ENCODE results near the gene RDH12. TPM values are rescaled to one million over a fixed set of nuclear protein-coding genes. Genes with fewer than 3 reads are reported as not detected.

Gene RDH12
- total RNA-seq, 1 experiment from 2014 or later = 0.27 TPM

DNA sequence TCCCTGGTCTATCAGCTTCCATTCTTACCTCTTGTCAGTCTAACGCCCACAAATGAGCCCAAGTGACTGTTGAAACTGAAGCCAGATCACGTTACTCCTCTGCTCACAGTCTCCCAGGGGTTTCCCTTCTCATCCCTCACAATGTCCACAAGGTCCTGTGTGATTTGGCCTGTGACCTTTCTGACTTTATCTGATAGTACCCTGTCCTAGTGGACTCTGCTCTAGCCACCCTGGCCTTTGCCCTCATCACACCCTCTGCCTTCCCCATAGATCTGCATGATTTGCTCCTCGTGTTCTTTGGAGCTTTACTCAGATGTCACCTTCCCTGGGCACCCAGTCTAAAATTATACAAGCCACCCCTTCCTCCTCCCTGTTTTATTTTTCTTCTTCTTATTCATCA, 55.5 kb downstream of the RDH12 start (continued):
- TF ChIP-seq, protein P1, sequence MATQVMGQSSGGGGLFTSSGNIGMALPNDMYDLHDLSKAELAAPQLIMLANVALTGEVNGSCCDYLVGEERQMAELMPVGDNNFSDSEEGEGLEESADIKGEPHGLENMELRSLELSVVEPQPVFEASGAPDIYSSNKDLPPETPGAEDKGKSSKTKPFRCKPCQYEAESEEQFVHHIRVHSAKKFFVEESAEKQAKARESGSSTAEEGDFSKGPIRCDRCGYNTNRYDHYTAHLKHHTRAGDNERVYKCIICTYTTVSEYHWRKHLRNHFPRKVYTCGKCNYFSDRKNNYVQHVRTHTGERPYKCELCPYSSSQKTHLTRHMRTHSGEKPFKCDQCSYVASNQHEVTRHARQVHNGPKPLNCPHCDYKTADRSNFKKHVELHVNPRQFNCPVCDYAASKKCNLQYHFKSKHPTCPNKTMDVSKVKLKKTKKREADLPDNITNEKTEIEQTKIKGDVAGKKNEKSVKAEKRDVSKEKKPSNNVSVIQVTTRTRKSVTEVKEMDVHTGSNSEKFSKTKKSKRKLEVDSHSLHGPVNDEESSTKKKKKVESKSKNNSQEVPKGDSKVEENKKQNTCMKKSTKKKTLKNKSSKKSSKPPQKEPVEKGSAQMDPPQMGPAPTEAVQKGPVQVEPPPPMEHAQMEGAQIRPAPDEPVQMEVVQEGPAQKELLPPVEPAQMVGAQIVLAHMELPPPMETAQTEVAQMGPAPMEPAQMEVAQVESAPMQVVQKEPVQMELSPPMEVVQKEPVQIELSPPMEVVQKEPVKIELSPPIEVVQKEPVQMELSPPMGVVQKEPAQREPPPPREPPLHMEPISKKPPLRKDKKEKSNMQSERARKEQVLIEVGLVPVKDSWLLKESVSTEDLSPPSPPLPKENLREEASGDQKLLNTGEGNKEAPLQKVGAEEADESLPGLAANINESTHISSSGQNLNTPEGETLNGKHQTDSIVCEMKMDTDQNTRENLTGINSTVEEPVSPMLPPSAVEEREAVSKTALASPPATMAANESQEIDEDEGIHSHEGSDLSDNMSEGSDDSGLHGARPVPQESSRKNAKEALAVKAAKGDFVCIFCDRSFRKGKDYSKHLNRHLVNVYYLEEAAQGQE (IDR thresholded peaks at IDR 0.05; ENCODE audit: low read depth) = no peak
- no peak for TF ChIP-seq FOSL1 (IDR thresholded peaks at IDR 0.05; ENCODE audit: low read depth)
- no peak for TF ChIP-seq ZNF274 (IDR thresholded peaks at IDR 0.05; ENCODE audit: low read depth, low read length)
- no peak for TF ChIP-seq SRF (IDR thresholded peaks at IDR 0.05; ENCODE audit: low read depth)
- TF ChIP-seq JUND (IDR thresholded peaks at IDR 0.05) = no peak
- TF ChIP-seq RAD21 (IDR thresholded peaks at IDR 0.05; ENCODE audit: low read depth) = no peak
- TF ChIP-seq EZH2 (IDR thresholded peaks at IDR 0.05) = no peak

DNA sequence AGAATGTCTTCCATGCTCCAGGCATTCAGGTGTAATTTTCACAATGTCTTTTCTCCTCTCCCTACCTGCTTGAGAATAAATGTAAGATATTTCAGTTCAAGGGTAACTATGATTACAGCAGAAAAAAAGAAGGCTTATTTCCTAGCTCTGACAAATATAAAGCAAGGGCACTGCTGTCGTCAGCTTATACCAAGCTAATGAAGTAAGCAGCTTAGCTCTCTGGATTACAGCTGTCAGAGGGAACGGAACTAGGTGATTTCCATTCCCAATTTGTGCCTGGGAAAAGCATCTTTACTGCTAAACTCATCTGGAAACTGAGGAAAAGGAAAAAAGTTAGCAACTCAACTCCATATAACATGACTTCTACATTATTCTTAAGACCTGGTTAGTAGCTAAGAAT, 58.2 kb downstream of the RDH12 start:
- no peaks in the 10 kb centered on the region for H3K9me2 ChIP-seq (ENCODE audit: insufficient read depth)
- no peaks in the 10 kb centered on the region for H3K9me3 ChIP-seq (ENCODE audit: control insufficient read depth in 1 of 2, insufficient read depth in 1 of 2, low read depth in 1 of 2, low read length in 2 of 2)
- ATAC-seq (no peak), DNase-seq (ENCODE audit: low read depth, low spot score) (no peak)
- H3K4me3 ChIP-seq (replicated peaks in 1 of 2; ENCODE audit: low read depth in 1 of 2, low read length in 2 of 2) = no peak overlapping the region
- H3K4me2 ChIP-seq (ENCODE audit: low read length) = no peak overlapping the region
- intact Hi-C loops (cut with micrococcal nuclease) = no loop called here
- POLR2A ChIA-PET = no interaction called here
- H3K4me1 ChIP-seq (ENCODE audit: control insufficient read depth in 1 of 2, insufficient read depth in 2 of 2, low read length in 2 of 2) = no peaks in the 10 kb centered on the region
- no peaks in the 10 kb centered on the region for H3K36me3 ChIP-seq (ENCODE audit: control insufficient read depth in 1 of 2, insufficient read depth in 2 of 2, low read length in 2 of 2)
- H2AFZ ChIP-seq (ENCODE audit: low read depth, low read length, poor library complexity, severe bottlenecking) = no peak overlapping the region
- no TSS peak for BruUV-seq (replicated peaks)
- no peaks in the 10 kb centered on the region for H3K79me2 ChIP-seq (ENCODE audit: insufficient read depth, low read length)
- CTCF ChIA-PET = no interaction called here
- no peaks in the 10 kb centered on the region for H4K20me1 ChIP-seq (ENCODE audit: insufficient read depth)
- no peak overlapping the region for H3K9ac ChIP-seq (ENCODE audit: low read length)
- no peak overlapping the region for H3K27ac ChIP-seq (ENCODE audit: low read depth, low read length)
- RAD21 ChIA-PET (ENCODE audit: low non-redundant PET in 1 of 2, low total read pairs in 2 of 2, uncharacterized antibody in 2 of 2, unreplicated experiment in 2 of 2) = no interaction called here
- H3K27me3 ChIP-seq (ENCODE audit: insufficient read depth, low read length) = no peaks in the 10 kb centered on the region
- no peak for TF ChIP-seq EZH2 (IDR thresholded peaks at IDR 0.05)
- TF ChIP-seq EZH2phosphoT487 (IDR thresholded peaks at IDR 0.05; ENCODE audit: borderline replicate concordance) = no peak
- TF ChIP-seq ZNF274 (IDR thresholded peaks at IDR 0.05; ENCODE audit: low read depth, low read length) = no peak
- no peak for TF ChIP-seq CBX3 (IDR thresholded peaks at IDR 0.05; ENCODE audit: low read depth)
- TF ChIP-seq SRF (IDR thresholded peaks at IDR 0.05; ENCODE audit: low read depth) = no peak
- TF ChIP-seq, protein P2, sequence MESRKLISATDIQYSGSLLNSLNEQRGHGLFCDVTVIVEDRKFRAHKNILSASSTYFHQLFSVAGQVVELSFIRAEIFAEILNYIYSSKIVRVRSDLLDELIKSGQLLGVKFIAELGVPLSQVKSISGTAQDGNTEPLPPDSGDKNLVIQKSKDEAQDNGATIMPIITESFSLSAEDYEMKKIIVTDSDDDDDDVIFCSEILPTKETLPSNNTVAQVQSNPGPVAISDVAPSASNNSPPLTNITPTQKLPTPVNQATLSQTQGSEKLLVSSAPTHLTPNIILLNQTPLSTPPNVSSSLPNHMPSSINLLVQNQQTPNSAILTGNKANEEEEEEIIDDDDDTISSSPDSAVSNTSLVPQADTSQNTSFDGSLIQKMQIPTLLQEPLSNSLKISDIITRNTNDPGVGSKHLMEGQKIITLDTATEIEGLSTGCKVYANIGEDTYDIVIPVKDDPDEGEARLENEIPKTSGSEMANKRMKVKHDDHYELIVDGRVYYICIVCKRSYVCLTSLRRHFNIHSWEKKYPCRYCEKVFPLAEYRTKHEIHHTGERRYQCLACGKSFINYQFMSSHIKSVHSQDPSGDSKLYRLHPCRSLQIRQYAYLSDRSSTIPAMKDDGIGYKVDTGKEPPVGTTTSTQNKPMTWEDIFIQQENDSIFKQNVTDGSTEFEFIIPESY (IDR thresholded peaks at IDR 0.05; ENCODE audit: extremely low read depth, insufficient replicate concordance, low read length) = no peak
- TF ChIP-seq, protein P3, sequence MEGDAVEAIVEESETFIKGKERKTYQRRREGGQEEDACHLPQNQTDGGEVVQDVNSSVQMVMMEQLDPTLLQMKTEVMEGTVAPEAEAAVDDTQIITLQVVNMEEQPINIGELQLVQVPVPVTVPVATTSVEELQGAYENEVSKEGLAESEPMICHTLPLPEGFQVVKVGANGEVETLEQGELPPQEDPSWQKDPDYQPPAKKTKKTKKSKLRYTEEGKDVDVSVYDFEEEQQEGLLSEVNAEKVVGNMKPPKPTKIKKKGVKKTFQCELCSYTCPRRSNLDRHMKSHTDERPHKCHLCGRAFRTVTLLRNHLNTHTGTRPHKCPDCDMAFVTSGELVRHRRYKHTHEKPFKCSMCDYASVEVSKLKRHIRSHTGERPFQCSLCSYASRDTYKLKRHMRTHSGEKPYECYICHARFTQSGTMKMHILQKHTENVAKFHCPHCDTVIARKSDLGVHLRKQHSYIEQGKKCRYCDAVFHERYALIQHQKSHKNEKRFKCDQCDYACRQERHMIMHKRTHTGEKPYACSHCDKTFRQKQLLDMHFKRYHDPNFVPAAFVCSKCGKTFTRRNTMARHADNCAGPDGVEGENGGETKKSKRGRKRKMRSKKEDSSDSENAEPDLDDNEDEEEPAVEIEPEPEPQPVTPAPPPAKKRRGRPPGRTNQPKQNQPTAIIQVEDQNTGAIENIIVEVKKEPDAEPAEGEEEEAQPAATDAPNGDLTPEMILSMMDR (IDR thresholded peaks at IDR 0.05 in 2 of 3, conservative IDR thresholded peaks at IDR 0.05 in 1 of 3; ENCODE audit: borderline replicate concordance in 1 of 3, insufficient read depth in 1 of 3, low read depth in 2 of 3, low read length in 2 of 3) = no peak
- TF ChIP-seq POLR2A (IDR thresholded peaks at IDR 0.05; ENCODE audit: borderline replicate concordance, extremely low read depth, insufficient read depth, insufficient read length) = no peak
- no peak for TF ChIP-seq TCF7L2 (IDR thresholded peaks at IDR 0.05; ENCODE audit: borderline replicate concordance, extremely low read depth, insufficient read depth, insufficient read length)
- TF ChIP-seq SIN3A (IDR thresholded peaks at IDR 0.05; ENCODE audit: low read depth) = no peak
- TF ChIP-seq, protein P1 (IDR thresholded peaks at IDR 0.05; ENCODE audit: low read depth) = no peak
